Prostate gland (tissue), 2 donors: ENCODE measurements around the gene TUBGCP5.

Experiments used
- POLR2A ChIP-seq: fragments of 450-650 bp; IDR thresholded peaks from one replicate; pipeline ENCODE4 v1.6.1; 2016; ENCODE audit warnings: antibody characterized with exemption, mild to moderate bottlenecking
- POLR2AphosphoS5 ChIP-seq: sonication (generic); formaldehyde crosslinking; IDR thresholded peaks from one replicate; pipeline ENCODE4 v1.6.1; 2017; ENCODE audit warnings: antibody characterized with exemption
- TF ChIP-seq, protein P1 (sequence below), 4 experiments: fragments of 200-600 bp in 2 of 4; fragments of 450-650 bp in 2 of 4; sonication (generic) in 2 of 4; IDR thresholded peaks; 1 replicate in 3 of 4; 2 replicates in 1 of 4; pipeline ENCODE4 v1.5.1; 2016 to 2019; ENCODE audit warnings: antibody characterized with exemption in 4 of 4, mild to moderate bottlenecking in 2 of 4, moderate library complexity in 2 of 4

DNA sequence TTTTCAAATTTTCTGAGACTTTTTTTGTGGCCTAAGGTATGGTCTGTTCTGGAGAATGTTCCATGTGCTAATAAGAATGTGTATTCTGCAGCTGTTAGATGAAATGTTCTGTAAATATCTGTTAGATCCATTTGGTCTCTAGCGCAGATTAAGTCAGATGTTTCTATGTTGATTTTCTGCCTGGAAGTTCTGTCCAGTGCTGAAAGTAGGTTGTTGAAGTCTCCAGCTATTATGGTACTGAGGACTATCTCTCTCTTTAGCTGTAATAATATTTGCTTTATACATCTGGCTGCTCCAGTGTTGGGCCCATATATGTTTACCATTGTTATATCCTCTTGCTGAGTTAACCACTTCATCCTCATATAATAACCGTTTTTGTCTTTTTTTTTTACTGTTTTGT, 13.2 kb upstream of the TUBGCP5 start:
- TF ChIP-seq, protein P1, sequence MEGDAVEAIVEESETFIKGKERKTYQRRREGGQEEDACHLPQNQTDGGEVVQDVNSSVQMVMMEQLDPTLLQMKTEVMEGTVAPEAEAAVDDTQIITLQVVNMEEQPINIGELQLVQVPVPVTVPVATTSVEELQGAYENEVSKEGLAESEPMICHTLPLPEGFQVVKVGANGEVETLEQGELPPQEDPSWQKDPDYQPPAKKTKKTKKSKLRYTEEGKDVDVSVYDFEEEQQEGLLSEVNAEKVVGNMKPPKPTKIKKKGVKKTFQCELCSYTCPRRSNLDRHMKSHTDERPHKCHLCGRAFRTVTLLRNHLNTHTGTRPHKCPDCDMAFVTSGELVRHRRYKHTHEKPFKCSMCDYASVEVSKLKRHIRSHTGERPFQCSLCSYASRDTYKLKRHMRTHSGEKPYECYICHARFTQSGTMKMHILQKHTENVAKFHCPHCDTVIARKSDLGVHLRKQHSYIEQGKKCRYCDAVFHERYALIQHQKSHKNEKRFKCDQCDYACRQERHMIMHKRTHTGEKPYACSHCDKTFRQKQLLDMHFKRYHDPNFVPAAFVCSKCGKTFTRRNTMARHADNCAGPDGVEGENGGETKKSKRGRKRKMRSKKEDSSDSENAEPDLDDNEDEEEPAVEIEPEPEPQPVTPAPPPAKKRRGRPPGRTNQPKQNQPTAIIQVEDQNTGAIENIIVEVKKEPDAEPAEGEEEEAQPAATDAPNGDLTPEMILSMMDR (IDR thresholded peaks at IDR 0.05) = no peak
- TF ChIP-seq POLR2A (no peak), POLR2AphosphoS5 (no peak)
